K562 (cell line): Measurements from ENCODE around the gene AKT1. TPM values are rescaled to one million over a fixed set of nuclear protein-coding genes. Genes with fewer than 3 reads are reported as not detected.

Source experiments
- ATF1 ChIP-seq, 2 experiments: fragments of 450-650 bp in 1 of 2; IDR thresholded peaks; 2 replicates each; pipeline ENCODE4 v1.6.1; 2016; ENCODE audit warnings: missing compliant biosample characterization in 1 of 2, missing genetic modification characterization in 1 of 2
- ATF7 ChIP-seq: fragments of 450-650 bp; IDR thresholded peaks from 2 replicates; pipeline ENCODE4 v1.7.1; 2014; ENCODE audit warnings: mild to moderate bottlenecking, moderate library complexity
- CXXC5 ChIP-seq: fragments of 250-450 bp; sonication (Bioruptor Pico); IDR thresholded peaks from 2 replicates; pipeline ENCODE4 v1.8.0; 2022; ENCODE audit warnings: inconsistent platforms, mild to moderate bottlenecking, moderate library complexity
- FOXJ3 ChIP-seq: sonication (generic); formaldehyde crosslinking; IDR thresholded peaks from 2 replicates; pipeline ENCODE4 v1.4.0; 2020; ENCODE audit warnings: mild to moderate bottlenecking, missing genetic modification reagents
- HNRNPH1 ChIP-seq: fragments of 200-400 bp; formaldehyde crosslinking; optimal IDR thresholded peaks from 2 replicates; pipeline ENCODE3; 2017; ENCODE audit warnings: low read depth, mild to moderate bottlenecking, low read length, moderate library complexity
- JUND ChIP-seq, 2 experiments: IDR thresholded peaks; 2 replicates in 1 of 2; 3 replicates in 1 of 2; pipeline ENCODE4 v1.6.1; 2011; ENCODE audit warnings: borderline replicate concordance in 2 of 2, low read depth in 2 of 2, low read length in 2 of 2, improper control_type of control experiment in 1 of 2, missing biosample characterization in 1 of 2, missing genetic modification characterization in 1 of 2, missing genetic modification reagents in 1 of 2
- KLF13 ChIP-seq: fragments of 450-650 bp; IDR thresholded peaks from 2 replicates; pipeline ENCODE4 v1.6.1; 2016; ENCODE audit warnings: missing genetic modification characterization, low read depth, mild to moderate bottlenecking, missing compliant biosample characterization, moderate library complexity, borderline replicate concordance
- MYNN ChIP-seq, 2 experiments: sonication (generic); formaldehyde crosslinking in 1 of 2; IDR thresholded peaks; 2 replicates each; pipeline versions ENCODE4 v1.5.0 to v1.6.1; 2016 to 2020; ENCODE audit warnings: antibody characterized with exemption in 1 of 2, missing genetic modification reagents in 1 of 2
- NBN ChIP-seq: fragments of 450-650 bp; IDR thresholded peaks from 2 replicates; pipeline ENCODE4 v1.6.1; 2016; ENCODE audit warnings: low read depth, mild to moderate bottlenecking
- NR2C1 ChIP-seq, 2 experiments: fragments of 450-650 bp; IDR thresholded peaks; 2 replicates each; pipeline ENCODE4 v1.6.1; 2017; ENCODE audit warnings: mild to moderate bottlenecking in 2 of 2, antibody characterized with exemption in 1 of 2, inconsistent platforms in 1 of 2, missing compliant biosample characterization in 1 of 2, missing genetic modification characterization in 1 of 2
- PKNOX1 ChIP-seq: fragments of 450-650 bp; IDR thresholded peaks from 2 replicates; pipeline ENCODE4 v1.6.1; 2016
- POLR2H ChIP-seq: IDR thresholded peaks from 2 replicates; pipeline ENCODE4 v1.6.1; 2016; ENCODE audit warnings: missing genetic modification characterization, low read depth, mild to moderate bottlenecking, control low read depth, missing compliant biosample characterization, moderate library complexity
- SETDB1 ChIP-seq: IDR thresholded peaks from one replicate; pipeline ENCODE4 v1.6.1; 2012; ENCODE audit warnings: low read length, control low read depth, inconsistent platforms
- SIX5 ChIP-seq, 2 experiments: IDR thresholded peaks; 2 replicates each; pipeline ENCODE4 v1.6.1; 2011; ENCODE audit warnings: low read length in 2 of 2, borderline replicate concordance in 1 of 2, low read depth in 1 of 2, mild to moderate bottlenecking in 1 of 2, moderate library complexity in 1 of 2; ENCODE audit not compliant: insufficient read depth in 1 of 2
- TAF15 ChIP-seq: fragments of 200-400 bp; formaldehyde crosslinking; IDR thresholded peaks from 2 replicates; pipeline ENCODE4 v1.6.1; 2017; ENCODE audit warnings: mild to moderate bottlenecking, low read depth, low read length, moderate library complexity
- TEAD1 ChIP-seq, 2 experiments: fragments of 450-650 bp in 1 of 2; sonication (generic) in 1 of 2; formaldehyde crosslinking; IDR thresholded peaks; 2 replicates each; pipeline versions ENCODE4 v1.4.0 to v1.8.0; 2020 to 2022; ENCODE audit warnings: mild to moderate bottlenecking in 2 of 2, missing genetic modification reagents in 1 of 2
- ZKSCAN1 ChIP-seq: fragments of 150-350 bp; IDR thresholded peaks from 2 replicates; pipeline ENCODE4 v1.6.1; 2016; ENCODE audit warnings: low read depth, low read length
- polyA plus RNA-seq, 8 experiments: library from polyadenylated mRNA; depleted of rRNA in 4 of 8; stranded (reverse) in 5 of 8; unstranded in 3 of 8; fragments of >200 nt; fragmentation: Nextera tagmentation in 2 of 8; fragmentation: Illumina TruSeq in 1 of 8; extraction: Ambion mirVana in 2 of 8; extraction: Trizol in 1 of 8; gene quantifications; 2 replicates each; pipeline versions ENCODE4 v1.2.1 to v1.2.3, GENCODE V29; 2011 to 2014; ENCODE audit warnings: inconsistent platforms in 1 of 8, missing spikeins in 1 of 8
- total RNA-seq, 7 experiments: library from RNA; depleted of rRNA in 6 of 7; stranded (reverse); fragments of >200 nt in 6 of 7; fragmentation: Illumina TruSeq in 2 of 7; extraction: Trizol in 2 of 7; gene quantifications; 2 replicates each; pipeline versions ENCODE4 v1.2.1 to v1.2.3, GENCODE V29; 2011 to 2021; ENCODE audit warnings: low replicate concordance in 1 of 7
- TF ChIP-seq, protein P1 (sequence below): sonication (generic); formaldehyde crosslinking; IDR thresholded peaks from 2 replicates; pipeline ENCODE4 v1.9.0; 2022; ENCODE audit warnings: mild to moderate bottlenecking, missing genetic modification reagents
- TF ChIP-seq, protein P2 (sequence below): fragments of 450-650 bp; IDR thresholded peaks from 2 replicates; pipeline ENCODE4 v1.7.1; 2018; ENCODE audit warnings: mild to moderate bottlenecking, low read depth; ENCODE audit not compliant: partially characterized antibody
- TF ChIP-seq, protein P3 (sequence below), 2 experiments: fragments of 450-650 bp; conservative IDR thresholded peaks; 2 replicates each; pipeline ENCODE4 v1.6.1; 2017; ENCODE audit warnings: mild to moderate bottlenecking in 2 of 2, moderate library complexity in 2 of 2

Gene AKT1
- total and polyA plus RNA-seq, 9 of the 15 experiments (the other 6 are each of a cell fraction or from before 2014, with no cell fraction given), result 0.49 to 132 (median 75.1) TPM

- TF ChIP-seq PKNOX1 (peak; percentile 73), CXXC5 (CRISPR knock-in tag) (peak; percentile 91), MYNN (IDR thresholded peaks at IDR 0.05) (no peak), MYNN (CRISPR knock-in tag; IDR thresholded peaks at IDR 0.05) (no peak), ATF7 (peak; percentile 89), TEAD1 (CRISPR knock-in tag; IDR thresholded peaks at IDR 0.05) (0 out of 4 replicates have a peak, but pooled peaks of 1 of the 2 experiments have one; percentile 12), JUND (IDR thresholded peaks at IDR 0.05; ENCODE audit: borderline replicate concordance, low read depth, low read length) (peak; percentile 62), JUND (tag; IDR thresholded peaks at IDR 0.05; ENCODE audit: borderline replicate concordance, low read depth, low read length) (peak; percentile 21; the same call in 1 of the 3 replicates), SETDB1 (no peak), TAF15 (no peak), NBN (peak; percentile 98), NR2C1 (IDR thresholded peaks at IDR 0.05) (peak; percentile 28; the same call in 1 of the 2 replicates), NR2C1 (tag; IDR thresholded peaks at IDR 0.05) (peak; percentile 43), POLR2H (tag) (no peak), HNRNPH1 (no peak), KLF13 (tag) (no peak), ZKSCAN1 (0 out of 2 replicates have a peak, but pooled peaks have one; percentile 16), ATF1 (CRISPR knock-in tag; IDR thresholded peaks at IDR 0.05) (peak; percentile 93), ATF1 (tag; IDR thresholded peaks at IDR 0.05) (peak; percentile 100), SIX5 (IDR thresholded peaks at IDR 0.05; ENCODE audit: borderline replicate concordance in 1 of 2, insufficient read depth in 1 of 2, low read depth in 1 of 2, low read length in 2 of 2) (peak in 1 of 2 experiments; percentile 38; a peak in 1 of 4 replicates), FOXJ3 (CRISPR knock-in tag) (no peak)
- TF ChIP-seq, protein P1, sequence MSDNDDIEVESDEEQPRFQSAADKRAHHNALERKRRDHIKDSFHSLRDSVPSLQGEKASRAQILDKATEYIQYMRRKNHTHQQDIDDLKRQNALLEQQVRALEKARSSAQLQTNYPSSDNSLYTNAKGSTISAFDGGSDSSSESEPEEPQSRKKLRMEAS (CRISPR knock-in tag), result peak; percentile 50
- TF ChIP-seq, protein P2, sequence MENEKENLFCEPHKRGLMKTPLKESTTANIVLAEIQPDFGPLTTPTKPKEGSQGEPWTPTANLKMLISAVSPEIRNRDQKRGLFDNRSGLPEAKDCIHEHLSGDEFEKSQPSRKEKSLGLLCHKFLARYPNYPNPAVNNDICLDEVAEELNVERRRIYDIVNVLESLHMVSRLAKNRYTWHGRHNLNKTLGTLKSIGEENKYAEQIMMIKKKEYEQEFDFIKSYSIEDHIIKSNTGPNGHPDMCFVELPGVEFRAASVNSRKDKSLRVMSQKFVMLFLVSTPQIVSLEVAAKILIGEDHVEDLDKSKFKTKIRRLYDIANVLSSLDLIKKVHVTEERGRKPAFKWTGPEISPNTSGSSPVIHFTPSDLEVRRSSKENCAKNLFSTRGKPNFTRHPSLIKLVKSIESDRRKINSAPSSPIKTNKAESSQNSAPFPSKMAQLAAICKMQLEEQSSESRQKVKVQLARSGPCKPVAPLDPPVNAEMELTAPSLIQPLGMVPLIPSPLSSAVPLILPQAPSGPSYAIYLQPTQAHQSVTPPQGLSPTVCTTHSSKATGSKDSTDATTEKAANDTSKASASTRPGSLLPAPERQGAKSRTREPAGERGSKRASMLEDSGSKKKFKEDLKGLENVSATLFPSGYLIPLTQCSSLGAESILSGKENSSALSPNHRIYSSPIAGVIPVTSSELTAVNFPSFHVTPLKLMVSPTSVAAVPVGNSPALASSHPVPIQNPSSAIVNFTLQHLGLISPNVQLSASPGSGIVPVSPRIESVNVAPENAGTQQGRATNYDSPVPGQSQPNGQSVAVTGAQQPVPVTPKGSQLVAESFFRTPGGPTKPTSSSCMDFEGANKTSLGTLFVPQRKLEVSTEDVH, result peak; percentile 93
- TF ChIP-seq, protein P3, sequence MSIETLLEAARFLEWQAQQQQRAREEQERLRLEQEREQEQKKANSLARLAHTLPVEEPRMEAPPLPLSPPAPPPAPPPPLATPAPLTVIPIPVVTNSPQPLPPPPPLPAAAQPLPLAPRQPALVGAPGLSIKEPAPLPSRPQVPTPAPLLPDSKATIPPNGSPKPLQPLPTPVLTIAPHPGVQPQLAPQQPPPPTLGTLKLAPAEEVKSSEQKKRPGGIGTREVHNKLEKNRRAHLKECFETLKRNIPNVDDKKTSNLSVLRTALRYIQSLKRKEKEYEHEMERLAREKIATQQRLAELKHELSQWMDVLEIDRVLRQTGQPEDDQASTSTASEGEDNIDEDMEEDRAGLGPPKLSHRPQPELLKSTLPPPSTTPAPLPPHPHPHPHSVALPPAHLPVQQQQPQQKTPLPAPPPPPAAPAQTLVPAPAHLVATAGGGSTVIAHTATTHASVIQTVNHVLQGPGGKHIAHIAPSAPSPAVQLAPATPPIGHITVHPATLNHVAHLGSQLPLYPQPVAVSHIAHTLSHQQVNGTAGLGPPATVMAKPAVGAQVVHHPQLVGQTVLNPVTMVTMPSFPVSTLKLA (conservative IDR thresholded peaks at IDR 0.05), result peak; percentile 60 to 78; a peak in 3 of 4 replicates
Observed at GRCh38 chr14:104752735-104753527, 42.6 kb downstream of the AKT1 start, which contains the start of gene SIVA1 (continued).
